Testis (tissue), 2 donors: ENCODE results near the gene SOCS4.

ENCODE experiments used
- CTCF ChIP-seq, 3 experiments: fragments of 450-650 bp in 2 of 3; fragments of 200-600 bp in 1 of 3; sonication (generic) in 1 of 3; IDR thresholded peaks; one replicate each; pipeline ENCODE4 v1.5.1; 2016 to 2019; ENCODE audit warnings: antibody characterized with exemption in 3 of 3, mild to moderate bottlenecking in 2 of 3, moderate library complexity in 1 of 3
- POLR2A ChIP-seq: fragments of 450-650 bp; IDR thresholded peaks from one replicate; pipeline ENCODE4 v1.6.1; 2017; ENCODE audit warnings: antibody characterized with exemption, mild to moderate bottlenecking, moderate library complexity

- TF ChIP-seq CTCF (IDR thresholded peaks at IDR 0.05) (no peak), POLR2A (no peak)
Measured at GRCh38 chr14:55094292-55095157, 67.5 kb downstream of the SOCS4 start.
